GM12874 (cell line): ENCODE results near the gene MICU1.

Experiments
- CTCF ChIP-seq: IDR thresholded peaks from 2 replicates; pipeline ENCODE4 v1.5.1; 2011; ENCODE audit warnings: low read depth, mild to moderate bottlenecking, control low read depth, low read length, moderate library complexity; ENCODE audit not compliant: insufficient read depth

MICU1 gene

GRCh38 chr10:72503694-72504438 lies 122.0 kb downstream of the MICU1 start:
- TF ChIP-seq CTCF = no peak

- no peak for TF ChIP-seq CTCF
These were observed 122.6 kb downstream of the MICU1 start for GRCh38 chr10:72503241-72503640.

DNA sequence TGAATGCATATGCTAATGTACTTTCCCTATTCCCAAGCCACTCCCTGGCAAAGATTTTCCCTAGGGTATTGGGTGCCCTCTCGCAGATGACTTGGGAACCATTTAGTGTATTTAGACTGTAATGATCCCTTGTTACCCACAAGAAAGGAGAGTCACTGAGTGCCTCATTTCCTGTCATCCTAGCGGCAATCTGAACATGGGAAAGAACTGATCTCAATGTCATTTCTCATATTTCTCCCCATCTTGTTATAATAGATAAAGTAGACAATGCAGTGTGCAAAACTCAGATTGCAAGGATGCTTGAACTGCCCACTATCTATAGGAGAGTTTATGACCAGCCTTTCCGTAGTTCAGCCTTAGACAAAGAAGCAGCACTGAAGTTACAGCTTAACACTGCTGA lies 123.3 kb downstream of the MICU1 start:
- no peak for TF ChIP-seq CTCF

DNA sequence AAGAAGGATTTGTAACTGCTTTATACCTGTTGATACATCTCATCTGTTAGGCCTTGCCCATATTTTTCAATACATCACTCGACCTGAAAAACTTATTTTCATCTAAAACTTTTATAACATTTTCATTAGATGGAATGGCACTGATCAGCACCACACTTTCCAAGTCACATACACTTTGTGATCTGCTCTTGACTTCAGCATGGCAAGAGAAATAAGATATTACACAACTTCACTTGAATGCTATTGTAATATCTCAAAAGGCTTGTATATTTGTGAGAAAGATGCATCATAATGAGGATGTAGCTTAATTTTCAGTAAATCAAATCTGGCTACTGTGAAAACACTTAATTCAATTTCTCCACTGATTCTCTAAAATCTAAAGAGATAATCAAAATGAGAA lies 126.2 kb downstream of the MICU1 start:
- no peak for TF ChIP-seq CTCF

DNA sequence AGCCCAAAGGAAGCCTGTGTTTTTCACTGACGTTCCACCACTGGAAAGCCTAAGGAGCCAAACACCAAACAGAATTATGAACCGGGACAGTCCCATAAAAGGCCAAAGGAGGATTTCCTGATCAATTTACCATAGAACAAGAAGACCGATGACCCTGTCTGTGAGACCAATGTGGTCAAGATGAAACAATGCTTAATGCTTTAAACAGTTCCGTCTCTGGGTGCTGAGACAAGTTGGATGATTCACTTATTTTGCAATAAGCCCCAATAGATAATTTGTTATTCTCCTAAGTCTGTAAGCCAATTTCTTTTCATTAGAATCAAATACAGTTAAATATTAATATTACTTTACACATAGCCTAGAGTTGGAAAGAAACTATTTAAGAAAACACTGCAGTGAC lies 134.9 kb downstream of the MICU1 start:
- TF ChIP-seq CTCF = no peak

DNA sequence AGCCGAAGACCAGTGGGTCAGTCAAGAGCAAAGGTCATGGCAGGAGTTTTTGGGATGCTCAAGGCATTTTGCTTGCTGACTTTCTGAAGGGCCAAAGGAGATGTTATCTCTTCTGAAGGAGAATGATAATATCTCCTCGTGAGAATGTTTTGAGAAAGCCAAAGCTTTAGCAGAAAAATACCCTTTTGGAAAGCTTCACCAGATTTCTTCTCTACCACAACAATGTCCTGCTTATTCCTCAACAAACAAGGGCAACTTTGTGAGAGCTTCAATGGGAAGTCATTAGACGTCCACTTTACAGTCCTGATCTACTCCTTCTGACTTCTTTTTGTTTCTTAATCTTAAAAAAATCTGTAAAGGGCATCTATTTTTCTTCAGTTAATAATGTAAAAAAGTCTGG lies 138.4 kb downstream of the MICU1 start:
- TF ChIP-seq CTCF = no peak

GRCh38 chr10:72487116-72487515 lies 138.8 kb downstream of the MICU1 start:
- no peak for TF ChIP-seq CTCF
